CD4-positive, alpha-beta T cell treated with Interleukin-17A for 1 hour (primary cell): ENCODE results near the gene EPRS1.
A peak's percentile ranks its signal among the peaks of the same experiment; 100 is the strongest.
"Not testable (repeated sequence)": the region's sequence is repeated elsewhere in the genome, so short reads cannot be mapped to it uniquely, and the experiment has no call there.

Experiments
- DNase-seq: peaks from one replicate; pipeline ENCODE4 v3.0.0-alpha.2; 2020

The EPRS1 gene

DNA sequence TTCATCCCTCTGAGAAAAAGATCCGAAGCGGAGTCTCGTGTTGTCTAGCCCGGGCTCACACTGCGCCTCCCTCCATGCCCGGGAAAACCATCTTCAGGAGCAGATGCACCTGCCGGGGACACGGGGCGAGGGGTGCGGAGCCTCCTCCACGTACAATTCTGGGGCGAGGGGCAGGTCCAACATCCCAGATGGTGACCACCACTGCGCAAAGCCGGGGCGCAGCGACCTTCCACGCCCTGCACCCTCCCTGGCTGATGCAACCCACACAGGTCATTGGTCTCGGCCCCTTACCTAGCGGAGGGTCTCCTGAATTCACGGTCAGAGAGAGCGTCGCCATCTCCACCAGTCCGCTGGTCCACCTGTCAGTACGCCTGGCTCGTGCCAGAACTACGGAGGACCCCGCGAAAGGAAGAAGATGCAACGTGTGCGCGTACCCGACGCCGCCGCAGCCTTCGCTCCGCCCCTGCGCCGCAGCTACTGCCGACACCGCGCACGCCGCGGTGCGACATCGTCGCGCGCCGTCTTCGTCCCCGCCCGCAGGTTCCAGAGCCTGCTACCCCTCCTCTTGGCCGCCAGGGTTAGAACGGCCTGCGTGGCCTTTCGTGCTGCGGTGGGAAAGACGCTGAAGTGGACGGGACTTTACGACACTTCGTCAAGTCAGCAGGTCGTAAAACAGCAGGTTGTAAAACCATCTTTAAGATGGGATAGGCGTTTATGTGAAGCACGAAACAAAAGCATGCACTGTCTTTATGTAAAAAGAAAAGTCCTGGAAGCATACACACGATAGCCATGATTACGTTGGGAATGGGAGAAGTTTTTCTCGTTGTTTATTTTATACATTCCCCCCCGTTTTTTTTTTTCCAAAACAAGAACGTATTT is at the start of gene EPRS1:
Gene EPRS1, minus strand, starts transcription at position 454 of the 879 bp plus-strand sequence. Its CDS starts 117 bp downstream, at position 337.
- peak; percentile 97 for DNase-seq

DNA sequence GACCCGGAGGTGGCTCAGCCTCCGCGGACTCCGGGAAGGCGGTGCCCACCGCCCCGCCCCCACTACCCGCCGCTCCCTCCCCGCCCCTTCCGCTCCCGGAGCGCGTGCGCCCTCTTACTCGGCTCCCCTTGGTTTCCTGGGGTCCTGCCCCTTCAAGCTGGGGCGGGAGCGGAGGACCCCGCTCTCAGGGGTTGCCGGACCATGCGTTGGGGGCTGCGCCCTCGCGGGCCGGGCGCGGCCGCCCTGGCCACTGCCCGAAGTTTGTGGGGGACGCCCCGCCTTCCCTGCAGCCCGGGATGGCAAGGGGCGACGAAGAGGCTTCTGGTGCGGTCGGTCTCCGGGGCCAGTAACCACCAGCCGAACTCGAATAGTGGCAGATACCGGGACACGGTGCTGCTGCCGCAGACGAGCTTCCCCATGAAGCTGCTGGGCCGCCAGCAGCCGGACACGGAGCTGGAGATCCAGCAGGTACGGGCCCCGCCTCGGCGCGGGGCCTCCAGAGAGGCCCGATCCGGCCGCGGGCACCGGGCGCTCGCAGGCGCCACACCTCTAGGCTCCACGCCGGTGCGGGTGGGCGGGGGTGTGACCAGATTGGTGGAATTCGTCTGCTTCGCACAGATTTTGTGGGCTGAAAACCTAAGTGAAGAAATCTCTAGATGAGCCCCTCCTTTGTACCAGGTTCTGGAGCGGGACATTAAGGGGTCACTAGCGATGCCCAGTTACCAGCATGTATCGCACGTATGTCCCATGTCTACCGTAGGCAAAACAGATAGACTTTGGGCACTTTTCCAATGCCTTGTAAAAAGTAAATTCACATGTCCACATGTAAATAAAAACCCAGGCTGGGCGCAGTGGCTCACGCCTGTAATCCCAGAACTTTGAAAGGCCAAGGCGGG is 48.0 kb upstream of the EPRS1 start, which contains the start of gene IARS2:
Gene IARS2, plus strand, starts transcription at position 117 of the 896 bp plus-strand sequence. Its CDS starts 85 bp downstream, at position 202.
- DNase-seq = peak; percentile 95

DNA sequence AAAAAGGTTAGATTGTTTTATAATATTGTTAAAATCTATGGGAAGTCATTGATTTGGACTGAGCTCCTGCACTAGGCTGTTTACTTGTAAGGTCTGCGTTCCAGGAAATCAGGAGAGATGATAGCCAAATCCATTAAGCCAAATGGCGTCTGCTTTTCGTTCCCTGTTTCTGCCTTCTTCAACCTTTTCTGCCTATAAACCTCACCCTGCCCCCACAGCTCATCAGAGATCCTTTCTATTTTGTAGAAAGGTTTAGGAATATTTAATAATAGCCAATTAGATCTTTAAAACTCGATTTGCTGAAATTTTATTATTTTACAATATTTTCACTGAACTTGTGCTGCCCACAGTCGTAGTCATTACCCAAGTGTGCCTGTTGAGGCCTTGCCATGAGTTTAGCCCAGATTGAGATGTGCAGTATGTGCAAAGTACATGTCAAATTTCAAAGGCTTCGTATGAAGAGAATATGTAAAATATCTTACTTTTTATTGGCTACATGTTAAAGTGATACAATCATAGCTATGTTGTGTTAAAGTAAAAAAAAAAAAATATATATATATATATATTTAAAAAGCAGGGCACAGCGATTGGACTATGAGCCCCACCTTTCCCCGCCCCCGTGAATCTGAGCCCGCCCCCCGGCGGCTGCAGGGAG is 47.2 kb upstream of the EPRS1 start:
- DNase-seq = no peak

DNA sequence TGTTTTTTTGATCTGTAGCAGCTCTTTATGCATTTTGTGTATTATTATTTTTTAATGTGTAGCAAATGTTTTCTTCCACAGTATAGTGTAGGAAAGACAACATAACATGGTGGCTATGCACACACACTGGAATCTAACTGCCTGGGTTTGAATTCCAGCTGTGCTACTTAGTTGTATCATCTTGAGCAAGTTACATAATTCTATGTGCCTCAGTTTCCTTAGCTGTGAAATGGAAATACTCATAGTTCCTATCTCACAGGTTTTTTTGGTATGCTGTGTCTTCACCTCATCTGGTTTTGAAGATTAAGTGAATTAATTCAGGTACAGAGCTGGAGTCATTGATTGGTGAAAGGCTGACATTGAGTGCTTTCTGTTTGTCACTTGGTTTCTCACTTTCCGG is 46.4 kb upstream of the EPRS1 start:
- no peak for DNase-seq

DNA sequence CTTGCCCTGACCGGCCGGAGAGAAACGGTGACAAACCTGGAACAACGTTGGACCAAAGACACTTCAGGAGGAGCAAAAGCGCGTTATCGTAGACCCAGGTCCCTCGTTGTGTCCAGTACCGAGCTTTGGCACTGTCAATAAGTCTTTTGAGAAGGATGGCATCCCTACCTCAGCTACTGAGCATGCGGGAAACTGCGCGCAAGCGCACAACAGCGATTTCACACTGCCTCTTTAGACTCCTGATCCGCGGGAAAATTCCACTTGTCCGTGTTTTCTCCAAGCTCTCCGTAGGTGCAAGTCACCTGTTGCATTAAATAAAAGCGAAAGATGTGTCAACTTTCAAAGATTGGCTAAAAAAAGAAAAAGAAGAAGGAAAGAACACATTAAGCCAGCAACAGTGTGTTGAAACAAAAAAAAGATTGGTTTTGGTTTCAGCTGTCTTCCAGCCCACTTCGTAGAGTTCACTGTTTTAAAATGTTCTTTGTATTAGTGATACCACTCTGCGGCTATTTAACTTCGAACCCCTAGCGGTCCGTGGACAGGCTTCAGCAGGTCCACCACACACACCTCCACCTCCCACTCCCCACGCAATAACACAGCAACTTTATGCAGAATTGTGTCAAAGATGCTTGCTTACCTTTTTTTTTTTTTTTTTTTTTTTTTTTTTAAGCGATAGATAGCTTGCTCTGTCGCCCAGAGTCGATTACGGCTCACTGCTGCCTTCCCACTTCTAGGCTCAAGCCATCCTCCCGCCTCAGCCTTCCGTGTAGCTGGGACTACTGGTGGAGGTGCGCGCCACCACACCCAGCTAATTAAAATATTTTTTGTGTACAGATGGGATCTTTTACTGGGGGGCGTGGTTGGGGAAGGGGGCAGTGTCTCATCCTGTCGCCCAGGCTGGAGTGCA is 43.6 kb upstream of the EPRS1 start, which contains the start of gene BPNT1:
Gene BPNT1, minus strand, starts transcription at position 139 of the 907 bp plus-strand sequence. CDS start 9,942 bp downstream, outside the sequence.
- peak; percentile 99 for DNase-seq

DNA sequence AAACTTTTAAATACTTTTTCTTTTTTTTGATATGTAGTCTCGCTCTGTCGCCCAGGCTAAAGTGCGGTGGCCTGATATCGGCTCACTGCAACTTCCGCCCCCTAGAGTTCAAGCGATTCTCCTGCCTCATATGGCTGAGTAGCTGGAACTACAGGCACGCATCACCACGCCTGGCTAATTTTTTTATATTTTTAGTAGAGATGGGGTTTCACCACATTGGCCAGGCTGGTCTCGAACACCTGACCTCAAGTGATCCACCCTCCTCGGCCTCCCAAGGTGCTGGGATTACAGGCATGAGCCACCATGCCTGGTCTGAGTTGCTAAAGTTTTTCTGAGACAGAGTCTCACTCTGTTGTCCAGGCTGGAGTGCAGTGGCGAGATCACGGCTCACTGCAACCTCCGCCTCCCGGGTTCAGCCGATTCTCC is 40.0 kb upstream of the EPRS1 start:
- DNase-seq = not testable (repeated sequence)

DNA sequence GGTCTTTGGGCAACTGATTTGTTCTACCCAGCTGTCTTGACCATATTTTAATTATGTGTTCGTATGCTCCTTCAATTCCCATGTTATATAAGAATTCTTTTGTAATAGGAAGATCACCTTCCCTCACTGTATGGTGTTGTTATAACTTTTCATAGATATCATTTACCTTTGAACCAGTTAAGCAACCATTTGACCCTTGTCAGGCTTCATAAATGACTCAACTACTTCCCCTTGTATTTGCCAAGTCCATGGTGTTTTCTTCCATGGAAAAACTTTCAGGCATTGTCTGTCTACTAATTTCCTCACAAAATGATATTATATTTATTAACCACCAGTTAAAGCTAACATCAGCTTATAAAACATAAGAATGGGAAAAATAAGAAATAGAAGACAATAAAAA is 38.2 kb upstream of the EPRS1 start:
- no peak for DNase-seq

DNA sequence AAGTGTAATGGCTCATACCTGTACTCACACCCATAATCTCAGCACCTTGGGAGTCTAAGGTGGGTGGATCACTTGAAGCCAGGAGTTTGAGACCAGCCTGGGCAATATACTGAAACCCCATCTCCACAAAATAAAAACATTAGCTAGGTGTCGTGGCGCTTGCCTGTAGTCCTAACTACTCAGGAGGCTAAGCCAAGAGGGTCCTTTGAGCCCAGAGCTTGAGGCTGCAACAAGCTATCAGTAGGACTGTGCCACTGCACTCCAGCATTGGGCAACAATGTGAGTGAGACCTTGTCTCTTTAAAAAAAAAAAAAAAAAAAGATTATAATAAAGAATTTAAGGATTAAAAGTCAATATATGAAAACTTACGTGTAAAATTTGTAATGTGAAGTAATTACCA is 31.6 kb upstream of the EPRS1 start:
- no peak for DNase-seq

DNA sequence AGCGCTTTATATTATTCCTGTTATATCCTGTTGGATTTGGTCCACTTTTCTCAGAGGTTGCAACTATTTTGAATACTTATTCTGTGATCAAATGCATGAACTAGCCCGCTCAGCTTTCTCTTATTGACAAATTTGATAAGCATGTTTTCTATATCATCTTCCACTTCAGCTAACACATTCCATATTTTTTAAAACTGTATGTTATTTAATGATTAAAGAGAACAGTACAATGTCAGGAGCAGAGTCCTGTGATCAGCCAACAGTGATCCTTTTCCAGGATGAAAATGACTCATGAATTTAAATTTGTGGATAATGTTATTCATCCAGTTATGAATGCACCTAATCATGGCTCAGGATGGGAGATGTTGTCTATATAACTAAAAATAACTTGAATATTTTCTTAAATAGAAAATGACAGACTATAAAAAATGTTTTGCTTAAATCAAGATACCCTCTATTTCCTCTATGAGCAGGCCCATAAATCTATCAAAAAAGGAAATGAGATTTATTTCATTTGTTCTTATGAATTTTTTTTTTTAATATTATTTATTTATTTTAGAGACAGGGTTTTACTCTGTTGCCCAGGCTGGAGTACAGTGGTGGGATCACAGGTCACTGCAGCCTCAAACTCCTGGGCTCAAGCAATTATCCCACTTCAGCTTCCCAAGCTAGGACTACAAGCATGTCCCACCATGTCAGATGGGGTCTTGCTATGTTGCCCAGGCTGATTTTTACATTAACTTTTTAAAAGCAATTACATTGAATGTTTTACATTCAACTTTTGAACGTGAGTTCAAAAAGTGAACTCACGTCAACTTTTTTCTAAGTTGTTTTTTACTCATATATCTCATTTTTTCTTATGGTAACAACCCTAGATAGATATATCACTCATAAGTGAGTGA is 30.8 kb upstream of the EPRS1 start:
- DNase-seq = no peak

DNA sequence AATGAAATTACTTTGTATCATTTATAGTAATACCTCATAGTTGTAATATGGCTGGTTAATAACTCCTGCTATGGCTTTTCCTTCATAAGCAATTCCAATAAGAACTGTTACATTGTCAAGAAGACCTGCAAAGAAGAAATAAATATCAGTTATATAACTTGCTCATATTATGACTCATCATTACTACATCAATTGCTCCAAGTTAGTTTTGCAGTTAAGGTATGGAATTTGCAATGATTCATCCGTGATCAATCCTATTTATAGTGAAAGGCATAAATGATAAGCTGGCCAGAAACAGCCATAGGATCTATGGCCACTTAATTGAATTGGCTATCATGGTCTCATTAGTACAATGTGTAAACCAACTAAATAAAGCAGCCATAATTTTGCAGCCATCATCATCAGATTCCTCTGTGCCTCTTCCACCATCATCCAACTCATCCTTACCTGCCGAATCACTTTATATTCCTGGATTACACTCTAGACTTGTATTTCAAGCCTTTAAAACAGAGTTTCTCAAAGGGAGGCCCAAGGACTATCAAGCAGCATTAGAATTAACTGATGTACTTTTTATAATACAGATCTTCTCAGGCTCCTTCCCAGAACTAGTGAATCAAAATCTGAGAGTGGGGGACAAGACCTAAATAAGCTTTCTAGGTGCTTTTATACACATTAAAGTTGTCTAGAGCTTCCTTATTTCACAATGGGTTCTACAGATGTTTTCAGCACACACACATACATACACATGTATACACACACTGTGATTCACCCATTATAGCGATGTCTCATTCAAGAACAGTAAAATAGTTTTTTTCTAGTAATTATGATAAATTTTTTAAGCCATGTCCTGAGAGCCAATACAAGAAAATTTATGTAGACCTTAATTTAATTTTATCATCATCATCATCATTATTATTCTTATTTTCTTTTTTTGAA is 21.2 kb upstream of the EPRS1 start:
- DNase-seq = no peak

DNA sequence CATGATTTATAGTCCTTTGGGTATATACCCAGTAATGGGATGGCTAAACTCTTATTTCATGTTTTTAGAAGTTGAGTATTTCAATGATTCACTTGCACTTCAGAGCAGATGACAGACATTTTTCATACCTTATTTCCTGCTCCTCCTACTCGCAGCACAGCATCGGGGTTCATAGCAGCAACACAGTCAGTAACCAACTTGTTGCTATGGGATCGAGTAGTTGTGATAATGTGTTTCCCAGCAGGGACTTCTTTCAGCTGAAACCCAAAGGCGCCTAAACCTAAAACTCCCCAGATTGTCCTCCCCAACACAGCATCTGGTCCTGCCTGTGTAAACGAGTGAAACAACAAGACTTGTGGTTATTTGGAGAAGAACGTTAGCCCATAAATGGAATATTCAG is 16.3 kb upstream of the EPRS1 start:
- no peak for DNase-seq

DNA sequence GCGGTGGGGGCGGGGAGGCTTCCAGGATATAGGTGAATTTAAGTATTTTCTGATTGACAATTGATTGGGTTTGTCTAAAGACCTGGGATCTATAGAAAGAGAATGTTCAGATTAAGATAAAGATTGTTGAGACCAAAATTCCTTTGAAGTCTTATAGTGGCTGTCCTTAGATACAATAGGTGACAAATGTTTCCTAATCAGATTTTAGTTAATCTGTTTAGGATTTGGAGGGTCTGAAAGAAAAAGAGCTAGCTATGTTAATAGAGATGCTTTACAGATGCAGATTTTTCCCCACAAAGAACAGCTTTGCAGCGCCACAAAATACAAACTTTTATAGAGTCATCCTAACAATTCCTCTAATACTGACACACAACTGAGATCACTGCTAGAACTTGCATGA is 14.6 kb upstream of the EPRS1 start:
- DNase-seq = no peak

DNA sequence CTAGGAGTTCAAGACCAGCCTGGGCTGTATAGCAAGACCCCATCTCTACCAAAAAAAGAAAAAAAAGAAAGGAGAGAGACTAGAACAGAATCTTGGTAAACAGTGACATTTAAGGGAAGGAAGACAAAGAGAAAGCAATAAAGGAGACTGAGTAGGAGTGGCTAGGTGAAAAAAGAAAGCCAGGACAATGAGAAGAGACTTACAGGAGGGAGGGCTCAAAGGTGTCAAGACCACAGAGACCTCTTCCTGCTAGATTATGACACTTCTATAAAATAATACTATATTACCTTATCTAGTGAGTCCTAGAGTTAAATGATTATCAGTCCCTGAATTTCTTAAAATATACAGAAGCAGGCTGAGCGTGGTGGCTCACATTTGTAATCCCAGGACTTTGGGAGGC is 10.1 kb upstream of the EPRS1 start:
- DNase-seq = peak; percentile 46

DNA sequence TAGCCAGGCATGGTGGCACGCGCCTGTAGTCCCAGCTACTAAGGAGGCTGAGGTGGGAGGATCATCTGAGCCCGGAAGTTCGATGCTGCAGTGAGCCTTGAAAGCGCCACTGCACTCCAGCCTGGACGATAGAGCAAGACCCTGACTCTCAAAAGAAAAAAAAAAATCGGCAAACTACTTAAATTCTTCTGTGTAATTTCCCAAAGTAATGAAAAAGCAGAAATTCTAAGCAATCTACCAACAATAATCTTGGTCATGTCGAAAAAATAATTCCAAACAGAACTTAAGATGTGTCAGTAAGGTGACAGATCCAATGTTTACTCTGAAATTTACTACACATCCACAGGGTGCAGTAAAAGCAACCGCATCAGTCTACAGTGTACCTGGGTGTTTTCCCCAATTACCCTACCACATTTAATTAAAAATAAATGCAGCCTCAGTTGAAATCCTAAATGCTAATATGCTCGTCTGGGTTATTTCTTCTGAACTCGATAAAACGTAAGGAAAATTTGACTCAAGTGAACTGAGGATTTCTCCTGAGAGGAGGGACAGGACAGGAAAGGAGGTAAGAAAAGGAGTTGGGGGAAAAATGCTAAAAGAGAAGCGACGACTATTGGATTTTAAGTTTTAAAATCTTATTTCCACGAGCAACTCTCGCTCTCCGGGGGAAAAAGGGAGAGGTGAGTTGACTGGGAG is 801 bp downstream of the EPRS1 start:
- peak; percentile 43 for DNase-seq

DNA sequence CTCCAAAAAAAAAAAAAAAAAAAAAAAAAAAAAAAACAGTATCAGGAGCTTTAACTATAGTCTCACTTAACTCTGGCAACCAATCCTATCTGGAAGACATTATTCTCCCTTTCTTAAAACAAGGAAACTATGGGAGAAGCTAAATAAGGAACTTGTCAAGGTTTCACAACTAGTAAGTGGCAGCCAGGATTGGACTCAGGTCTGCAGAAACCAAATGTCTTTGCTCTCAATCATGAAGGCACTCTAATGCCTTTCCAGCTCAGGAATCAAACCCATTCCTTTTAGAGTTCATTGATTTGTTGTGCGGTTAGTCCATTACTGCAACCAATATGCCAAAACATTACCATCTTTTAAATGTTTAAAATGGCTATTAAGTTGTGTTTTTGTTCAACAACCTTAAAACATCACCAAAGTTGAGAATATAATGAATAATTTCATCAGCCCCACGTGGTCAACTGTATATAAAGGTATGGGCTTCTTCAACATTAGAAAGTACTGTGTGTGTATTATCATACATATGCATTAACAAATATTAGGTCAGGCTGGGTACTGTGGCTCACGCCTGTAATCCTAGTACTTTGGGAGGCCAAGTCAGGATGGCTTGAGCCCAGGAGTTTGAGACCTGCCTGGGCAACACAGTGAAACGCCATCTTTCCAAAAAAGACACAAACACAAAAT is 1.5 kb downstream of the EPRS1 start:
- DNase-seq = no peak

DNA sequence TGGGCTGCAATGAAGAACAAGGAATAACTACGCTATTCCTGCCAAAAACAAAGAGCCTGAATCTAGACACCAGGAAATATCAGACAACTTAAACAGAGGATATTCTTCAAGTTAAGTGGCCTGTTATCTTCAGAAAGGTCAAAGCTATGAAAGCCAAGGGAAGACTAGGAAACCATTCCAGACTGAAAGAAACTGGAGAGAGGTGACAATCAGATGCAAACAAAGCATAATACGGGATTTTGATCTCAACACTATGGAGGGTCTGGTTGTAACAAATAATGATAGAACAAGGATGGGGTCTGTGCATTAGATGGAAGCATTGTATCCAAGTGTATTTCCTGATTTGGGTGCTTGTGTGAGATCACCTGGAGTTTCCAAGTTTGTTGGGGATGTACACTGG is 2.7 kb downstream of the EPRS1 start:
- no peak for DNase-seq

DNA sequence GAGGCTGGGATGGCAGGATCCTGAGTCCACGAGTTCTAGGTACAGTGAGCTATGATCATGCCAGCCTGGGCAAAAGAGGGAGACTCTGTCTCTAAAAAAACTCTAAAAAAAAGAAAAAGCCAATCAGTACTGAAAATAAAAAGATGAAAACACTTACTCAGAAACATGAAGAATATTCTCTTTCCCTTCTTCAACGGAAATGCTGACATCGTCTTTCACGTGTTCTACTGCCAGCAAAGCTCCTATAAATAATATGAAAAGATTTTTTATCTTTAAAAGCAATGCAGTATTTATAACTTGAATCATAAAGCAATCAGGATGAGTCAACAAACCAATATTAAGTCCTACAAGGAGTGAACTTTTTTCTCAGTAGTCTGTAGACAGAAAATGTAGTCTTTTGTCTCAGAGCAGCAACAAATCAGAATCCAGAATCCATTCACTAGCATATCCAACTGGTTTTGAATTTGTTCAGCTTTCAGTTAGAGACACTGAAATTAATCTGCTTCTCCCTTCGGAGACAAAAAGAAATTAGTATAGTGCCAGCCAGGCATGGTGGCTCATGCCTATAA is 6.2 kb downstream of the EPRS1 start:
- DNase-seq = no peak

DNA sequence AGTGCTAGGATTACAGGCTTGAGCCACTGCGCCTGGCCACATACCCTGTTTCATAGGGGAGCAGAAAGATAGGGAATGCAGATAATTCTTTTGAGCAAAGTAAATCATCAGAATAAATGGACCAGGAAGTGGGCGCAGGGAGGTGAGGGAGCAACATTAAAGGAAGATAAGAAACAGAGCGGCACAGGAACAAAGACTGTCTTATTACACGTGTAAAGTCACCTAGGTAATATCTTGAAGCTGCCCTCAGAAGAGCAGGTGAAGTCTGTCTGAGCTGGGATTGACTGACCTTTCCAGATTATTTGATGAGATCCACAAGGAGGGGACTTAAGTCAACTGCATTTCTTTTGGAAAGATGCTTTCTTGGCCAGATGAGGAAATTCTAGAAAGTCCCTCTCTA is 7.7 kb downstream of the EPRS1 start:
- DNase-seq = no peak
